SU-DHL-6 (cell line): ENCODE measurements around the gene PACS1.

Experiments
- H2AFZ ChIP-seq: fragments of 200-600 bp; sonication (generic); 2 replicates; pipeline ENCODE4 v1.6.1; 2014; ENCODE audit warnings: low read depth, mild to moderate bottlenecking, moderate library complexity, mixed read lengths, antibody characterized with exemption, low read length; ENCODE audit not compliant: severe bottlenecking
- H3F3A ChIP-seq: fragments of 200-600 bp; shearing (Covaris generic); 2 replicates; pipeline ENCODE4 v1.6.0; 2016; ENCODE audit warnings: antibody characterized with exemption, mild to moderate bottlenecking; ENCODE audit not compliant: insufficient read depth
- H3K27ac ChIP-seq: fragments of 200-600 bp; sonication (generic); 2 replicates; pipeline ENCODE4 v1.5.1; 2016; ENCODE audit warnings: low read depth, mild to moderate bottlenecking, low read length, moderate library complexity, mixed read lengths
- H3K27me3 ChIP-seq: fragments of 200-600 bp; sonication (generic), shearing (Covaris generic); 2 replicates; pipeline ENCODE4 v1.6.0; 2014; ENCODE audit warnings: mild to moderate bottlenecking, low read length
- H3K36me3 ChIP-seq: fragments of 200-600 bp; sonication (generic); 2 replicates; pipeline ENCODE4 v1.6.1; 2014; ENCODE audit warnings: mild to moderate bottlenecking, low read length, mixed read lengths
- H3K4me2 ChIP-seq: fragments of 300-600, 200-600 bp; shearing (Covaris generic), sonication (generic); 2 replicates; pipeline ENCODE4 v1.6.0; 2014; ENCODE audit warnings: low read length, low read depth, mild to moderate bottlenecking; ENCODE audit not compliant: poor library complexity, severe bottlenecking
- H3K4me3 ChIP-seq: fragments of 200-600 bp; sonication (generic); 2 replicates; pipeline ENCODE4 v1.5.1; 2014; ENCODE audit warnings: antibody characterized with exemption, low read length, mild to moderate bottlenecking, mixed read lengths; ENCODE audit not compliant: insufficient read depth, poor library complexity, severe bottlenecking
- H3K79me2 ChIP-seq: fragments of 200-600 bp; sonication (generic); 2 replicates; pipeline ENCODE4 v1.6.1; 2014; ENCODE audit warnings: mild to moderate bottlenecking, low read length, moderate library complexity; ENCODE audit not compliant: insufficient read depth
- H3K9ac ChIP-seq: fragments of 200-600 bp; sonication (generic); 2 replicates; pipeline ENCODE4 v1.7.0; 2014; ENCODE audit warnings: mild to moderate bottlenecking, low read length
- H3K9me2 ChIP-seq: fragments of 200-600 bp; sonication (generic); replicated peaks from 2 replicates; pipeline ENCODE4 v1.6.1; 2014; ENCODE audit warnings: low read length; ENCODE audit not compliant: insufficient read depth
- H3K9me3 ChIP-seq: fragments of 200-600 bp; sonication (generic); 2 replicates; pipeline ENCODE4 v1.6.1; 2014; ENCODE audit warnings: low read length, mixed read lengths; ENCODE audit not compliant: insufficient read depth
- H4K20me1 ChIP-seq: fragments of 200-600 bp; sonication (generic); 2 replicates; pipeline ENCODE4 v1.6.1; 2014; ENCODE audit warnings: low read depth, mild to moderate bottlenecking, antibody characterized with exemption, low read length, moderate library complexity, mixed read lengths
- CTCF ChIP-seq: fragments of 200-600 bp; sonication (generic); IDR thresholded peaks from one replicate; pipeline ENCODE4 v1.5.1; 2017; ENCODE audit warnings: antibody characterized with exemption, mild to moderate bottlenecking, low read length, moderate library complexity; ENCODE audit not compliant: insufficient read depth, poor library complexity, severe bottlenecking
- EZH2phosphoT487 ChIP-seq: fragments of 200-600 bp; sonication (generic), shearing (Covaris generic); conservative IDR thresholded peaks from 2 replicates; pipeline ENCODE4 v1.6.1; 2018; ENCODE audit warnings: mild to moderate bottlenecking, antibody characterized with exemption, low read length, moderate library complexity, mixed read lengths

The PACS1 gene

GRCh38 chr11:66139817-66140404, 69.8 kb downstream of the PACS1 start:
- Histone ChIP-seq H2AFZ (no peak overlapping the region), H3K27me3 (no peaks in the 10 kb centered on the region), H3F3A (no peaks in the 10 kb centered on the region), H3K9me2 (no peaks in the 10 kb centered on the region), H3K4me3 (no peak overlapping the region), H4K20me1 (no peaks in the 10 kb centered on the region), H3K4me2 (no peak overlapping the region), H3K27ac (no peak overlapping the region), H3K79me2 (no peaks in the 10 kb centered on the region), H3K9me3 (no peaks in the 10 kb centered on the region), H3K9ac (no peak overlapping the region), H3K36me3 (no peaks in the 10 kb centered on the region)
- TF ChIP-seq EZH2phosphoT487 (no peak), CTCF (no peak)

DNA sequence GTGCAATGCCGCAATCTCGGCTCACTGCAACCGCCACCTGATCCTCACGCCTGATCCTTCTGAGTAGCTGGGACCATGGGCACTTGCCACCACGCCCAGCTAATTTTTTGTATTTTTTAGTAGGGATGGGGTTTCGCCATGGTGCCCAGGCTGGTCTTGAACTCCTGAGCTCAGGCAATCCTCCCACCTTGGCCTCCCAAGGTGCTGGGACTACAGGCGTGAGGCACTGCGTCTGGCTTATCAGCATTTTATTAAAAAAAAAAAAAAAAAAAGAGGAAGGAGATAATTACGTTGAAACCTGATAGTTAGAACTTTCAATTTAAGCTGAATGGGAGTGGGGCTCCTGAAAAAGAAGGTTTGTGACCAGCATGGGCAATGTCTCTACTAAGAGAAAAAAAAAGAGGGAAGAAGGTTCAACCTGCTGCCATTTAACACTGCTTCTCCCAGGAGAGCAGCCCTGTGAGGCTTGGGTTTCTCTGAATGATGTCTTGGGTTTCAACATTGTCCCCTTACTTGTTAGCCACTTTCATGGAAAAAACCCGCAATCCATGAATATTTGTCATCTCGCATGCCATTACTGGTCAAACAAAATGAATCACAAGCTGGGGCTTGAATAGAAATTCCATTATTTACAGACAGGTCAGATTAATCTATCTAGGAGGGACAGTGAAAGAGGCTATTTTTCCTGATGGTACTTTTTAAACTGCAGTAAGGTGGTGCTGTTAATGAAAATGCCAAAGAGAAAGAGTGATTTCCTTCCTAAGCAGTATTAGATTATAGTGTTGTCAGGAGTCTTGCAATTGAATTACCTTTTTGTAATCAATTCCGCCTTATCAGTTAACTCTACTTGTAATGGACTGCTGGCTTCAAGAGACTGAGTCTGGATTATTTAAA, 72.5 kb downstream of the PACS1 start:
- H3K9me2 ChIP-seq = no peaks in the 10 kb centered on the region
- H3K9me3 ChIP-seq = no peaks in the 10 kb centered on the region
- no peak overlapping the region for H3K9ac ChIP-seq
- no peaks in the 10 kb centered on the region for H3K27me3 ChIP-seq
- H3K27ac ChIP-seq = no peak overlapping the region
- TF ChIP-seq EZH2phosphoT487 (no peak), CTCF (no peak)
- no peaks in the 10 kb centered on the region for H3K36me3 ChIP-seq
- no peaks in the 10 kb centered on the region for H4K20me1 ChIP-seq
- no peak overlapping the region for H3K4me2 ChIP-seq
- H3K79me2 ChIP-seq = no peaks in the 10 kb centered on the region
- H2AFZ ChIP-seq = no peak overlapping the region
- no peaks in the 10 kb centered on the region for H3F3A ChIP-seq
- H3K4me3 ChIP-seq = no peak overlapping the region

- no peaks in the 10 kb centered on the region for H3F3A ChIP-seq
- no peaks in the 10 kb centered on the region for H3K9me3 ChIP-seq
- no peak overlapping the region for H2AFZ ChIP-seq
- H3K27me3 ChIP-seq = no peaks in the 10 kb centered on the region
- no peak for TF ChIP-seq CTCF
- no peak for TF ChIP-seq EZH2phosphoT487
- no peak overlapping the region for H3K27ac ChIP-seq
- no peak overlapping the region for H3K4me3 ChIP-seq
- H3K9ac ChIP-seq = no peak overlapping the region
- no peak overlapping the region for H3K4me2 ChIP-seq
- H3K9me2 ChIP-seq = no peaks in the 10 kb centered on the region
- H4K20me1 ChIP-seq = no peaks in the 10 kb centered on the region
- H3K79me2 ChIP-seq = no peaks in the 10 kb centered on the region
- no peaks in the 10 kb centered on the region for H3K36me3 ChIP-seq
These were observed 73.1 kb downstream of the PACS1 start for GRCh38 chr11:66143264-66143566.
